NOMO-1 treated with dmso at 0.1 percent for 144 hours (cell line): Measurements from ENCODE around the gene TAF4.
"Not testable (repeated sequence)": the region's sequence is repeated elsewhere in the genome, so short reads cannot be mapped to it uniquely, and the experiment has no call there.

Experiments
- DNase-seq: peaks from one replicate; lab custom pipeline; 2025; ENCODE audit not compliant: unreplicated experiment; lab: John Stamatoyannopoulos, UW

TAF4 gene

DNA sequence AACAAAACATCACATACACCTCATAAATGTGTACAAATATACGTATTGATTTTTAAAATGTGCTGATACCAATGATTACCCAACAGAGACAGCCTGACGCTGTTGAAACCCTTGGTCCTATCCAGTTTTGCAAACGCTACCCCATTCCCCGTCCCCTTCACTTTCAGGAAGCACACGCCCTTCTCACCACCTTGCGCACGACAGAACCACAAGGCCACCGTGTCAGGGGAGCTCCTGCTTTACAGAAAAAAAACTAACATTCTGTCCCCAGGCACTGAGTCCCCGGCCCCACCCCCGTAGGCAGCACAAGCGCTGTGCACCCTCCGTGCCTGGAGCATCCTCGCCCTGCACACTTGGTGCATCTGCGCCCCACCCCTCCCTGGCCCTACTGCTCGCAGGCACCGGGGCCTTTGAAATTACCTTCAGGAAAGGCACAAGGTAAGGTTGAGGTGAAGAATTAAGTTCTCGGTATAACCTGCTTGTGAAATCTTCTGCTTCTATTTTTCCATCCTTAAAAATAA, 58.5 kb downstream of the TAF4 start:
- DNase-seq = no peak

DNA sequence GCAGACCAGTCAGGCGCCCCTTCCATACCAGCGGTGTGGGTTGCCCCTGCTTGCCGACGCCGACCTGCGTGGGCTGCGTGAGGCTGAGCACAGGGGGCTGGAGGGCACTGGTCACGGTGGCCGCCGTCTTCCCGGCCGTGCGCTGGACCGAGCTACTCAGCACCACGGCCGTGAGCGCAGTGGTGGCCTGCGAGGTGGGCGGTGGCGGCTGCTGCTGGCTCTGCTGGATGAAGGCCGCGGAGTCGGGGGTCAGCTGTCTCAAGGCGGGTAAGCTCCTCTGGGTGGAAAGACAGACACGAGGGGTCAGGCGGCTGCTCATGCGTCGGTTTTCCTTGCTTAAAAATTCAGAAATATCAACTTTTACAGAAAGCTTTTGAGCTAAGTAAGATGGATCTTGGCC, 59.2 kb downstream of the TAF4 start:
- DNase-seq = no peak

DNA sequence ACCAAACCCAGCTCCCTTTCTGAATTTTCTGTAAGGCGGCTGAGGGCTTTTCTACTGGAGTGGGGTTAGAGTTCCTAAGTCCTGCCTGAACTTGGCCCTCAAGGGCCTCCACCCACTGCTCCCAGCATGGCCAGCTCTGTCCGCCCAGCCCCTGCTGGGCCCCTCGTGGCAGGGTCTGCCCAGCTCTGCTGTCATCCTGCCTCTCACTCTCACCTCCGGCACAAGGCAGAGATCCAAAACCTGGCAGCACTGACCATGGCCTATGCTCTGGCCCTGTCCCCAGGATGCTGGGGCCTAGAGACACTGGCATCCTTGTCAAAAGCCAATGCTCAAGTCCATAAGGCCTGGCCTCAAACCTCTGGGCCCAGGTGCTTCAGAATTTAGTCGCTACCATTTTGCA, 61.1 kb downstream of the TAF4 start:
- no peak for DNase-seq

DNA sequence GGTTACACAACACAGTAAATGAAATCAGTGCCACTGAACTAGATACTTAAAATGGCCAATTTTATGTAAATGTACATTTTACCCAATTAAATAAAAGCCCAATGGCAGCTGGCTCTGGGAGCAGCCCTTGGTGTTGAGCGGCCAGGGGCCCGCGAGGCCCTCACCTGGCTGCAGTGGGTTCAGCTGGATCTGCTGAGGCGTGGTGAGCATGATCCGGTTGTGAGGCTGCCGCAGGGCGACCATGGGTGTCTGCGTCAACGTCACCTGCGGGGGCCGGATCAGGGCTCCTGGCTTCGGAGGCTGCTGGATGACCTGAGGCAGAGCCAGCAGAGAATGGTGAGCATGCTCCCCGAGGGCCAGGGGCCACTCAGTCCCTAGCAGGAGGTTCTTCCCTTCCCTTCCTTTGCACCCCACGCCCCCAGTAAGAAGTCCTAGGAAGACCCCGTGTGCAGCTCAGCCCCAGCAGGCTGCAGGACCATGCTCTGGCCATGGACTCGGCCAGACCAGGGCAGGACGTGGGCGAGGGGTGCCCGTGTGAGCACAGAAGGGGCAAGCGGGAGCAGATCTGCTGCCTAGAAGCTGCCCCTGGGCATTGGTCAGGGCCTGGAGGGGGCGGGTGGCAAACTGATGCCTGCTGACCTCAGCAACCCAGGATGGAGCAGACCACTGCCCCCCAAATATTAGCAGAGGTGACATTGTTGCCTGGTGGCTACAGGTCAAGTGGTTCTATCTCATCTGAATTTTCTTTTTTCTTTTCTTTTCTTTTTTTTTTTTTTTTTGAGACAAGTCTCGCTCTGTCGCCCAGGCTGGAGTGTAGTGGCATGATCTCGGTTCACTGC, 61.9 kb downstream of the TAF4 start:
- DNase-seq = no peak

DNA sequence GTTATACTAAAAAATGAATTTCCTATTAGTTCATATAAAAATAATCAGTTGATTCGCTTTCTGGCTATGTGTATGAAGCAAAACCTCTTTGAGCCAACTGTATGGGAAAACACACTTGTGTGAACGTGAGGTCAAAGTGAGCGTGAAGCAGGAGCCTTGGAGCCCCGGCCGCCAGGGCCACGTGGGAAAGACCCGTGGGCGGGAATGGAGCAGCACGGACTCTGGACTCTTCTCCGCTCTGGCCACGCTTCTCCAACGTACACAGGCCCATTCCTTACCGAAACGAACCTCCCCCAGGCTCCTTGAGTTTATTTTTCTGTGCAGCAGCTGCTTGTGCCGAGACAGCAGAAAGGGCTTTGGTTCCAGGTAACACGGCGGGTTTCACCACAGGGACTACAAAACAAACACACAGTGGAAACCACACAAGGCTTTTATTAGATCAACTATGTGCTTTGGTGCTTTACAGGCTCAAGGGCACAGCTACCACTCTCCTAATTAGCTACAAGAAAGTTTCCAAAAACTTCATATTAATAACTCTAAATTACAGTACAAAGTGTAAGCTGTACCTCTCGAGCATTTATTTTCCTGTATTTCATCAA, 62.7 kb downstream of the TAF4 start:
- DNase-seq = no peak

DNA sequence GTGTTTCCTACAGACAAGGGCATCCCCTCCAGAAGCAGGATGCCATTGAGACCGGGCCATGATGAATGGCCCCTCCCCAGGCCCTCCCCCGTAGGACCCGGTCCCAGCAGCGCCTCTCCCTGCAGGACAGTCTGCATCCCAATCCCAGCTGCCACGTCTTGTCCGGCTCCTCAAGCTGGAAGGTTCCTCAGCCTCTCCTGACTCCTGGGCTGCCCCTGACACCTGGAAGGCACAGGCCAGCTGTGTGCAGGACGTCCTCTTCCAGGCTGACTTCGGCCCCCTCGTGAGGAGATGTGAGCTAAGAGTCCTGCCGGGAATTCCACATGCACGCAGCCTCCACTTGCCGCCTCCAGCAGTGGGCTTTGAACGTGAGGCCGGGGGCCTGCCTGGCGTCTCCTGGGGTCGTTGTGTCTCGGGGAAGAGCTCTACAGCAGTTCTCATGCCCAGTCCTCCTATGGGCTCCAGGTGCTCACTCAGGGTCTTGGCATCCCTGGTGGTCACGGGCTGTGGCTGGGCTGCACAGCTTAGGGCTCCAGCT, 64.4 kb downstream of the TAF4 start:
- no peak for DNase-seq

DNA sequence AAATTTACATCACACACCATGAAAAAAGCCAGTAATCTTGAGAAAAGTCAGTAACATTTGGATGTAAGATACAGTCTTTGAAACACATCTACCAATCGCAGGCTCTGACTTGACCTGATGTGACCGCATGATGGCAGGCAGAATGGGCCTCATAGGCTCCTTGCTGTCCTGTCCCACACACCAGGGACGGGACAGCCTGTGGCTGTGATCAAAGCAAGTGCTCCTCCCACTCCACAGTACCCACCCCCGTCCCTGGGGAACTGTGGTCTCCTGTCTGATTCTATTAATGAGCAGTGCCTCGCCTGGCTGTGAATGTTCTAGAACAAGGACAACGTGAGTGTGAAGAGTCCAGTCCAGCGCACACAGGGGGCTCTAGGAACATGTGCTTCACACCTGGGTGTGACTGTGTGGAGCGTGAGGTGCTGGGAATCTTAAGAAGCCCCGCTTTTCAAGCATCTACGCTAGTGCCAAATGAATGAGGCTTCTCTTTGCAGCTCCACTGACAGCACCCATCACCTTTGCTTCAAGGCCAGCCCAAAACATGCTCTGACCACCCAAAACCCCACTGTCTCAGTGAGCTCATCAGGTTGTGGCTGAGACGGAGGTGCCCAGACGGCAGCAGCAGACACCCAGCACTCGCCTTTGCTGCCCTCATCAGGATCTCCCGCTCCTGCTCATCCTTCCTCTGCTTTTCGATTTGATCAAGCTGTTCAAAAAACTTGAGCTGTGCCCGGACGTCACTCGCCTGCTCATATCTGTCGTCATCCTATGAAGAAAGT, 67.1 kb downstream of the TAF4 start:
- no peak for DNase-seq

DNA sequence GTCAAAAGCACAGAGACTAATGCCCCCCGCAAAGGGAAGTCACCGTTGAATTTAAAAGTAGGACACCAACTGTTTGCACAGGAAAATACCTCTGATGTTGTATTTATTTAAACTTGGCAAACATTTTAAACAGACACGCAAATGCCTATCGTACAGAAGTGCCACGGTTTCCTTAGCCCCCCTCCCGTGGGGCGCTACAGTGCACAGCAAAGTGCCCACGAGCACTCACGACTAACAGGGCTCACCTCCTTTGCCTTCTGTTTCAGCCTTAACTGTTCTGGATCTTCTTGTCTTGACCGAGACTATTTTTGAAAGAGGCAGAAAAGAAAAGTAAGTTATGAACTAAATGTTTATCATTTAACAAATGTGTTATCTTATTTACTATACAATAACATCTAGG, 67.8 kb downstream of the TAF4 start:
- DNase-seq = no peak

DNA sequence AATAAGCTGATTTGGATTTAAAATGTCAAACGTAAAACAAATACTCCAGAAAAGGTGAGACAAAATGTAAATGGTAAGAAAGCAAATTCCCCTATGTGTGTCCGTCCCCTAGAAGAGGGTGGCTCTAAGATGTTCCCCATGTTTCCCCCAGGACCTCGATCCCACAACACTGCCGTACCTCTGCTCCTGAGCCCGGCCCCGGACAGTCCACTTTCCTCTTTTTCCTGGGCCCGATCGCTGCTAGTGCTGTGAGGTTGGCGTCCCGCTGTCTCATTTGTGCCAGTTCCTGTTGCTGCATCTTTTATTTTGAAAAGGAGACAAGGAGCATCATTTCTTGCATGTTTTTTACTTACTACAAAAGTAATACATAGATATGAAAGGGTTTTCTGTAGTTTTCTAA, 68.3 kb downstream of the TAF4 start:
- DNase-seq = no peak

DNA sequence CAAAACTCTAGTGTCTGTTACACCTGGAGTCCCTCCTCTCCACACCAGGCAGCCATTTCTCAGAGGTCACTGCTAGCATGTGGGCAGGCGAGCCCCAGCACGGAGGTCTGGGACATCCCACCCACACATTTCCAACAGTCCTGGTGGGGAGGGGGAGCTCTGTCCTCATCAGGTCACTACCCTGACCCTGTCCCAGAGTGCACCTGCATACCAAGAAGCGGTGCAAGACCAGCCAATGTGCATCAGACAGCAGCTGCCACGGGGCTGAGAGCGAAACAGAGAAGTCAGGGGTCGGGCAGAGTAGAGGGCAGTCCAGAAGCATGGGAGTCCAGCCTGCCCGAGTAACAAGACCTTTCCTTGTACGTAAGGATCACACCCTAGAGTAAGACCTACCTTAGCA, 71.1 kb downstream of the TAF4 start:
- DNase-seq = no peak

DNA sequence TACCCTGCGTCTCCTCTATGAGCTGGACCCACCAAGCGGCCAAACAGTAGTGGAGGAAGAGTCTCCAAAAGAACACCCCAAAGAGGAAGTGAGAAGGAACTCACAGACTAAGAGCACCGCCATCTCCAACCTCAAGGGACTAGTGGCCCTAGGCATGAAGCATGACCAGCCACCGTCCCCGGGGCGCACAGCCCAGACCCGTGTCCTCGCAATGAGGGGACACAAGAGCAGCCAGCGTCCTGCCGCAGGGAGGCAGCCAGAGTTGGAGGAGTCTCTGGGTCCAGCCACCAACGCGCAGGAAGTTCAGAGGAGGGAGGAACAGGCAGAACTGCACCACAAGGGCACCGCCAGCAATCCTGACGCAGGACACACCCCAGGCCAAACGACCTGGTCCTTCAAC, 72.6 kb downstream of the TAF4 start:
- DNase-seq = no peak

DNA sequence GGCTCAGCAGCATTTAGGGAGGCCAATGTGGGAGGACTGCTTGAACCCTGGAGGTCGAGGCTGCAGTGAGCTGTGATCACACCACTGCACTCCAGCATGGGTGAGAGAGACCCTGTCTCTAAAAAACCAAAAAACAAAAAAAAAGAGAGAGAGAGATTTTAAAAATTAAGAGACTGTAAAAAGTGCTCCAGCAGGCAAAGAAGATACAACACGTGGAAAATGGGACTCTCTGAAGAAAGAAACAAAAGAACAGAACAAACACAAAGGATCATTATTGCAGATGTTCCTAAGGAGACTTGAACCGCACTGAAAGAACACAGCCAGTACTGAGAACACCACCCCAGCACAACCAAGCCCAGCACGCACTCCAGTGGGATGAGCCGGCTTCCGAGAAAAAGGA, 74.2 kb downstream of the TAF4 start:
- no peak for DNase-seq

DNA sequence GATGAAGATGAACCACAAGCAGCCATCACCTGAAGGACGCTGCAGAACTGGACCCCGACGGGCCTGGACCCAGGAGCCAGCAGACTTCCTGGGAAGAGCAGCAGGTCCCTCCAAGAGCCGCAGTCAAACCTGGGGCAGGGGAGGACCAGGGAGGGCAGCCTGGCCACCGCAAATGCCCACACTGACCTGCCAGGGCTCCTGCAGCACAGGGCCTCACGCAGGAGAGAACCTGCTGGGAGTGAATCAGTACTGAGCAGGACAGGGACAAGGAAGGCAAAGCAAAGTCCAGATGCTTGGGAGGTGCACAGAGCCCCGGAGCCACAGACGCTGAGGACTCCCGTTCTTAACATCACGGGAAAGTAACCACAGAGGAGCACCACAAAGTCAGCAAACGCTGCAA, 75.2 kb downstream of the TAF4 start:
- DNase-seq = no peak

DNA sequence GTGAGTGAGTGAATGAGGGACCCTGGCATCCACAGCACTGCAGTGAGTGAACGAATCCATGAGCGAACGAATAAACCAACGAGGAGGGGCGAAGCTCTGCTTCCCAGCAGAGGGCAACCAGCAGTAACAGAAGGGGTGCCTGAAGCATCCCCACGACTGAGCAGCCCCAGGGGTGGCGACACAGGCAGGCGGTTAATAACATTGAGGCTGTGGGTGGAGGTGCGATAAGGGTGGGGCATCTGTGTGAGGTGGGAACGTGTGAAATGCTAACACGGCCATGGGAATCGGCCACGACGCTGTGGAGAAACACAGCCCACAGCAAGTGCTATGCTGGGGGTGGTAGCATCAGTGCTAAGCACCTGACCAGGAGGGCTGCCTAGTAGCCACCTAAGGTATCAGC, 75.9 kb downstream of the TAF4 start:
- DNase-seq = no peak

DNA sequence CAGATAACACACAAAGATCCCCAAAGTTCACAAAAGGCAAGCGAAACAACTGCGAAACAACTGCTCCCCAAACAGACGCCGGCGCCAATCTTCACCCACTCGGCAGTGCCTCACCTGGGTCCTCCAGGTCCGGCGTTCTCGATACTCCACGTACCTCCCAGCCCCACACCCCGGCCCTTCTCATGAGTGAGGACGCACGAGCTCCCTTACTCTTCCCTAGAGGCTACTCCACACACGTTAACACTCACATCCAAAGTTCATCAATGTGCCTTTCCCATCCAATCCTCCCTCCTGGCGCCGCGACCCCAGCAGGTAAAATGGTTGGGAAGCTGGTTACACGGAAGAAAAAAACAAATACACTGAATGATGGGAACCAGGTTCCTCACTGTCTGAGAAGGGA, 77.0 kb downstream of the TAF4 start:
- DNase-seq = no peak

DNA sequence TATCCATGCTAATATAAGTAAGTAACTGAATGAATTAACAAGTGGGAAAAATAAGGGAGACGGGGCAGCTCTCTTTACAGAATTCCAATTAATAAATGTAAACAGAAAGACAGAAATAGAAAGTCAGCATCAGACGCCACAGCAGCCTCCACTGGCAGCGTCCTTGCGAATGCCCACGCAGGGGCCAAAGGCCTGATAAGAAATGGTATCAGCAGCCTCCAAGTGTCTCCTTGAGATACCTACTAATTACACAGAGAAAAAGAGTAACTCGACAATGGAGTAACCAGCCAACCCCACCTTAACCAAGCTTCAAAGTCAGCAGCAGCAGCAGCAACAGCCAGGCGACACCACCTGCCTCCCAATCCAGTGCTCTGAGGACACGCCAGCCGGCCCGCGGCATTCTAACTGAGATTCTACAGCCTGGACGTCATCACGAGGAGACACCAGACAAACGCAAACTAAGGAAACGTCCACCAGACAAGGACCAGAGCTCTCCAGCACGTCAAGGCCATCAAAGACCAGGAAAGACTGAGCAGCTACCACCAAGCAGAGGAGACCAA, 78.8 kb downstream of the TAF4 start:
- DNase-seq = no peak

DNA sequence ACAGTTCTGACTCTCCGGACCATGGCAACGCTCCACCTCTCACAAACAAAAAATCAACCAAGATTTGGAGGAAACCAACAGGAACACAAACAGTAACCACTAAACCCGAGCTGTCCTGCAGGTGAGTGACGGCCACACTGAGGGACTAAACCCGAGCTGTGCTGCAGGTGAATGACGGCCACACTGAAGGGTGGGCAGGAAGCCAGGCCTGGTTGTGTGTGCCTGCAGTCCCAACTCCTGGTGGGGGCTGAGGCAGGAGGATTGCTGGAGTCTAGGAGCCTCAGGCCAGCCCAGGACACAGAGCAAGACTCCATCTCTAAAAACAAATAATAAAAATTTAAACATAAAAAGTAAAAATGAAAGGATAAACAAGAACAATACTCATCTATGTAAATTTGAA, 80.6 kb downstream of the TAF4 start:
- no peak for DNase-seq

DNA sequence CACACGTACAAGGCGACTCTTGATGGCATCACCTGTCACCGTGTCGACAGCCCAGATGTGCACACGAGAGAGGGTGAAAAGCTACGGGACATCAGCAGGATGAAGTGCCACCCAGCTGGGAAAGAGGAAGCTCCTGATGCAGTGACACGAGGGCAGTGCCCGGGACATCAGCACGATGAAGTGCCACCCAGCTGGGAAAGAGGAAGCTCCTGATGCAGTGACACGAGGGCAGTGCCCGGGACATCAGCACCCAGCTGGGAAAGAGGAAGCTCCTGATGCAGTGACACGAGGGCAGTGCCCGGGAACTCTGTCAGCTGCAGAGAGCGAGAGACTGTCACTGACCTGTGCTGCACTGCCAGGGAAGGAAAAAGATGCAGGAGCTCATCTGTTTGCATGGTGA, 81.2 kb downstream of the TAF4 start:
- not testable (repeated sequence) for DNase-seq

DNA sequence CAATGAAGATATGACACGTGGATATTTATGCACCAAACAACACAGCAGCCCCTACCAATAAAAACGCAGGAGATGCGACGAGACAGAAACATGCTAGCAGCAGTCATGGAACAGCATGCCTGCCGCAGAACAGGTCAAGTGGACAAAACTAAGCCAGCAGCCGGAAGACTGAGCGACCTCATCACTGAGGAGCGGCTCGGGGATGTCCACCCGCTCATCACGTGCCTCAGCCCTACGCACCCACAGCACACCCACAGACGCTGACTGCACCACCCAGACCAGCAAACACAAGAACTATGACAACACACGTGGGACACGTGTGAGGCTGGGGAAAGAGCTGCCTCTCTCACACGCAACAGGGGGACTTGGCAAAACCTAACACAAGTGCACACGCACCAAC, 81.7 kb downstream of the TAF4 start:
- DNase-seq = no peak

DNA sequence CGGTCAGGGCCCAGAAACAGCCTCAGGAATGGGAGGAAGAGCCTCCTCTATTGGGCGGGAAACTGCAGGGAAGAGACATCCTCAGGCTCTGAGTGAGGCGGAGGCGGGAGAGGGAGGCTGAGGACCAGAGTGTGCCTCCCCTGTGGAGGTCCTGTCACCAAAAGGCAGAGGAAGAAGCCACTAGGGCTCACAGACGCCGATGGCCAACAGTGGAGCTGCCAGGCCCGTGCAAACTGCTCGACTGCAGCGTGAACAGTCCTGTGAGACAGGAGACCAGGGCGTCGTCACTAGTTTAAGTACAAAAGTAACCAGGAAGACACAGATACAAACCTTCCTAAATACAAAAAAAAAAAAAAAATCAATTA, 82.7 kb downstream of the TAF4 start:
- DNase-seq = no peak

DNA sequence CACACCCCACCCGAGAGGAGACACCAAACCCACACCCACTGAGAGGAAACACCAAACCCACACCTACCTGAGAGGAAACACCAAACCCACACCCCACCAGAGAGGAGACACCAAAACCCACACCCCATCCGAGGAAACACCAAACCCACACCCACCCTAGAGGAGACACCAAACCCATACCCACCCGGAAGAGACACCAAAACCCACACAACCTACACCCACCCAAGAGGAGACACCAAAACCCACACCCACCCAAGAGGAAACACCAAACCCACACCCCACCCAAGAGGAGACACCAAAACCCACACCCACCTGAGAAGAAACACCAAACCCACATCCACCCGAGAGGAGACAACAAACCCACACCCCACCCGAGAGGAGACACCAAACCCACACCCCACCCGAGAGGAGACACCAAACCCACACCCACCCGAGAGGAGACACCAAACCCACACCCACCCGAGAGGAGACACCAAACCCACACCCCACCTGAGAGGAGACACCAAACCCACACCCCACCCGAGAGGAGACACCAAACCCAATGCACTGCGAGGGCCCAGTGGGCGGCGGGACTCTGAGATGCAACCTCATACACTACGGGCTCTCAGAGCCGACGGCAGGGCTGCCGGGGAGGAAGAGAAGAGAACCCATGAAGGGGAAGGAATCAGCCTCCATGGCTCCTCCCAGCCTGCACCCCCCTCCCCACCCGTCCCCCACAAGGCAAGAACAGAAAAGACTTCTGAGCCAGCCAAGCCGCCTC, 83.3 kb downstream of the TAF4 start:
- DNase-seq = no peak
